Right lobe of liver (tissue), 6 donors: Measurements from ENCODE around the gene FNTB. TPM values are rescaled to one million over a fixed set of nuclear protein-coding genes. Genes with fewer than 3 reads are reported as not detected.

Experiments used
- ATAC-seq, 4 donors: fragments of 200-7000 bp; cut with Tn5 transposase; one replicate each; pipeline ENCODE4 v1.9.1; 2020; ENCODE audit warnings: mild to moderate bottlenecking in 4 of 4, moderate library complexity in 4 of 4
- DNase-seq, 3 donors: peaks; one replicate each; pipeline ENCODE4 v3.0.0-alpha.2; 2020
- H3K27ac ChIP-seq, 3 donors: fragments of 200-600 bp; one replicate each; pipeline ENCODE4 v1.8.0; 2022
- H3K27me3 ChIP-seq, 2 donors: fragments of 200-600 bp; one replicate each; pipeline ENCODE4 v1.8.0; 2022
- H3K36me3 ChIP-seq, 4 donors: fragments of 200-600 bp; sonication (generic) in 1 of 4; one replicate each; pipeline versions ENCODE4 v1.5.1 to v1.8.0; 2017 to 2022; ENCODE audit warnings: control low read depth in 1 of 4
- H3K4me1 ChIP-seq, 4 donors: fragments of 200-600 bp; sonication (generic) in 1 of 4; one replicate each; pipeline versions ENCODE4 v1.5.1 to v1.8.0; 2017 to 2022; ENCODE audit warnings: control low read depth in 1 of 4
- H3K4me3 ChIP-seq, 3 donors: fragments of 200-600 bp; one replicate each; pipeline ENCODE4 v1.8.0; 2022
- H3K9me3 ChIP-seq, 4 donors: fragments of 200-600 bp; sonication (generic) in 1 of 4; one replicate each; pipeline versions ENCODE4 v1.5.1 to v1.8.0; 2017 to 2022; ENCODE audit warnings: control low read depth in 1 of 4
- POLR2A ChIP-seq: fragments of 450-650 bp; IDR thresholded peaks from one replicate; pipeline ENCODE4 v1.6.1; 2017; ENCODE audit warnings: antibody characterized with exemption, mild to moderate bottlenecking
- WGBS: methylation state at CpG from one replicate; pipeline ENCODE4 v1.1.6; 2018; ENCODE audit warnings: low coverage, low lambda C conversion rate; ENCODE audit not compliant: insufficient coverage; ENCODE audit errors: missing lambda C conversion rate; 5-methylcytosine and 5-hydroxymethylcytosine counted together
- intact Hi-C, 2 donors: fragments of 100-400 bp; cut with DNase I; formaldehyde crosslinking; loops; one replicate each; pipeline versions ENCODE4 v1.11.2 to v1.14.1; 2022
- total RNA-seq, 6 experiments: library from RNA; depleted of rRNA in 2 of 6; stranded (reverse); fragments of >200 nt in 2 of 6; fragmentation: NEBNext Ultra II Directional in 3 of 6; extraction: Animal tissue kit (Norgen Biotek cat#: 25700) in 3 of 6; gene quantifications; one replicate each; pipeline versions ENCODE4 v1.1.0 to v1.2.4, GENCODE V29; 2016 to 2023
- TF ChIP-seq, protein P1 (sequence below), 4 donors: fragments of 200-600 bp in 3 of 4; fragments of 450-650 bp in 1 of 4; IDR thresholded peaks; one replicate each; pipeline versions ENCODE4 v1.5.1 to v1.8.0; 2016 to 2022; ENCODE audit warnings: antibody characterized with exemption in 4 of 4, mild to moderate bottlenecking in 2 of 4
- donor health status: DM: no; HTN: yes; CAD: no.
- donor health status: DM: no; HTN: no; CAD: no.
- donor health status: DM: no; HTN: no; CAD: no.
- donor health status: DM: no; HTN: yes; CAD: no.
- donor health status: DM: no; HTN: yes; CAD: no.

FNTB gene
- total RNA-seq, 6 experiments from 2014 or later: 6.1 to 19.2 (median 9.0) TPM

DNA sequence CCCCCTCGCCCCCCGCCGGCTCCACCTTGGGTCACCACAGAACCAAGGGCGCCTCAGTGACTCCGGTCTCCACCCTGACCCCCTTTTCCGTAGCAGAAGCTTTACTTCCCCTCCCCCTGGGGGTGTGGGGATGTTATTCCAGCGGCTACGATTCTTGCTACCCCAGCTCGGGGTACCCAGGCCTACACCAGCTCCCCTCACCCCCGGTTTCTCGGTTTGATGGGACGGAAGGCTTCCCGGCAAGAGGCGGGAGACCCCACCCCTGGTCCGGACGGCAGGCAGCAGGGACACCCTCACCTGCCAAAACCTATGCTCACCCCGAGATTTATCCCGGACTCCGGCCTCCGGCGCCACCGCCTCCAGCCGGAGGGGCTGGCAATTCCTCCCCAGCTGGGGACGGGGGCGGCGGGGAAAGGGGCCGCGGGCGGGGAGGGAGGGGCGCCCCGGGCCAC, 15.2 kb upstream of the FNTB start:
- TF ChIP-seq, protein P1, sequence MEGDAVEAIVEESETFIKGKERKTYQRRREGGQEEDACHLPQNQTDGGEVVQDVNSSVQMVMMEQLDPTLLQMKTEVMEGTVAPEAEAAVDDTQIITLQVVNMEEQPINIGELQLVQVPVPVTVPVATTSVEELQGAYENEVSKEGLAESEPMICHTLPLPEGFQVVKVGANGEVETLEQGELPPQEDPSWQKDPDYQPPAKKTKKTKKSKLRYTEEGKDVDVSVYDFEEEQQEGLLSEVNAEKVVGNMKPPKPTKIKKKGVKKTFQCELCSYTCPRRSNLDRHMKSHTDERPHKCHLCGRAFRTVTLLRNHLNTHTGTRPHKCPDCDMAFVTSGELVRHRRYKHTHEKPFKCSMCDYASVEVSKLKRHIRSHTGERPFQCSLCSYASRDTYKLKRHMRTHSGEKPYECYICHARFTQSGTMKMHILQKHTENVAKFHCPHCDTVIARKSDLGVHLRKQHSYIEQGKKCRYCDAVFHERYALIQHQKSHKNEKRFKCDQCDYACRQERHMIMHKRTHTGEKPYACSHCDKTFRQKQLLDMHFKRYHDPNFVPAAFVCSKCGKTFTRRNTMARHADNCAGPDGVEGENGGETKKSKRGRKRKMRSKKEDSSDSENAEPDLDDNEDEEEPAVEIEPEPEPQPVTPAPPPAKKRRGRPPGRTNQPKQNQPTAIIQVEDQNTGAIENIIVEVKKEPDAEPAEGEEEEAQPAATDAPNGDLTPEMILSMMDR (IDR thresholded peaks at IDR 0.05): no peak
- TF ChIP-seq POLR2A: no peak
- DNase-seq: no peak
- Histone ChIP-seq H3K27me3 (no peaks in the 10 kb centered on the region), H3K4me1 (peaks cover 0 to 7% (median 0%) of the 10 kb centered on the region in 4 donors), H3K4me3 (peak overlapping the region; percentile 54 to 68 (median 67)), H3K27ac (no peak overlapping the region), H3K36me3 (no peaks in the 10 kb centered on the region), H3K9me3 (no peaks in the 10 kb centered on the region)
- intact Hi-C loops: no loop called here
- WGBS: 6% methylated on average over 14 of the region's 31 CpGs
- ATAC-seq: peak in 2 of 4 donors; percentile 6 to 12

DNA sequence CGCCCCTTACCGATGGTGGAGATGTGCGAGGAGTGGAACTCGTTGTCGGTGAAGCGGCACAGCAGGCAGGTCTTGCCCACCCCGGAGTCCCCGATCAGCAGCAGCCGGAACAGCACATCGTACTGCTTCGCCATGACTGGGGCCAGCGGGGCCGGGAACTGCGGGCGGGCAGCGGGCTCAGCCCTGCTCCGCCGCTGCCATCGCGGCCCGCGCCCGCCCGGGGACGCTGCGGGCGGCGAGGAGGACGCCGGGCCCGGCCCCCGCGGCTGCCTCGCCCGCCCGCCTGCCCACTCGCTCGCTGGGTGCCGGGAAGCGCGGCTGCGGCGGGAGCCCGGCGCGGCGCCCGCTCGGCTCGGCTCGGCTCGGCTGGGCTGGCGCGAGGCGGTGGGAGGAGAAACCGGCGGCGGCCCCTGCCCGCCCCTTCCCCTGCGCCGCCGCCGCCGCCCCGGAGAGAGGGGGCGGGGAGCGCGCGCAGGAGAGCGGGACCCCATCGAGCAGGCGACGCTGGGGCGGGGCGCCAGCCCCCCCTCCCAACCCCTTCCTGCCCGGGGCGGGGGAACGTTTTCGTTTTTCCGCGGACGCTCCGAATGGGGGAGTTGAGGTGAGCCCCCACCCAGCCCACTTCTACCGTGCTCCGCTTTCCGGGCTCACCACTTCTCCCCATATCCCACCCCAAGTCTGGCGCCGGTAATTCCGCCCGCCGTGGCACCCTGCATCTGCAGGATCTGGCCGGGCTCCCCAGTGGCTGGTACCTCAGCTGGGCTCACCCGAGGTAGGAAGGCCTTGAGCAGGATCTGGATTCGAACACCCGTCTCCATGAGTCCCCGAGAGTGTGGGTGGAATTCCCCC, 14.5 kb upstream of the FNTB start, which contains the start of gene RAB15:
TSS of gene RAB15 (minus strand) at position 394 of the 849 bp plus-strand sequence. CDS start at position 134, 260 bp downstream.
- WGBS: 2% methylated on average over 12 of the region's 96 CpGs
- H3K27ac ChIP-seq: no peak within 1 kb of the TSS
- DNase-seq (peak in 1 of 3 donors; percentile 44), ATAC-seq (peak; percentile 77 to 84 (median 84))
- H3K9me3 ChIP-seq: no peaks in the 10 kb centered on the region
- no peaks in the 10 kb centered on the region for H3K36me3 ChIP-seq
- intact Hi-C loops: no loop called here
- H3K4me3 ChIP-seq: peak within 1 kb of the TSS; percentile 66 to 72 (median 68)
- H3K4me1 ChIP-seq: peaks cover 0 to 7% (median 0%) of the 10 kb centered on the region in 4 donors
- H3K27me3 ChIP-seq: no peaks in the 10 kb centered on the region
- TF ChIP-seq, protein P1 (IDR thresholded peaks at IDR 0.05): no peak
- no peak for TF ChIP-seq POLR2A

DNA sequence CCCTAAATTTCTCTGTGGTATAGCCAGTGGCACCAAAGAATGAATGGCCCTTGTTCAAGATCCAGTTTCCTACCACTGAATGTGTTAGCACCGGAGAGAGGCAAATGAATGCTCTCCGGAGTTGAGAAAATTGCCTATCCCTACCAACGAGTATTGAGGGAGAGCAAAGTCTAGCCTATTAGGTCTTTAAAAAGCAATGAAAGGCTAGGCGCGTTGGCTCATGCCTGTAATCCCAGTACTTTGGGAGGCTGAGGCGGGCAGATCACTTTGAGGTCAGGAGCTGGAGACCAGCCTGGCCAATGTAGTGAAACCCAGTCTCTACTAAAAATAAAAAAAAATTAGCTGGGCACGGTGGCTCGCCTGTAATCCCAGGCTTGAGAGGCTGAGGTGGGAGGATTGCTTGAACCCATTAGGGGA, 13.7 kb upstream of the FNTB start:
- intact Hi-C loops: no loop called here
- DNase-seq (no peak), ATAC-seq (no peak)
- Histone ChIP-seq H3K27ac (no peak overlapping the region), H3K4me1 (peaks cover 0 to 7% (median 0%) of the 10 kb centered on the region in 4 donors), H3K9me3 (no peaks in the 10 kb centered on the region), H3K36me3 (no peaks in the 10 kb centered on the region), H3K4me3 (no peak overlapping the region), H3K27me3 (no peaks in the 10 kb centered on the region)
- 80% methylated on average over 8 of the region's 8 CpGs for WGBS
- TF ChIP-seq POLR2A: no peak
- TF ChIP-seq, protein P1 (IDR thresholded peaks at IDR 0.05): no peak

DNA sequence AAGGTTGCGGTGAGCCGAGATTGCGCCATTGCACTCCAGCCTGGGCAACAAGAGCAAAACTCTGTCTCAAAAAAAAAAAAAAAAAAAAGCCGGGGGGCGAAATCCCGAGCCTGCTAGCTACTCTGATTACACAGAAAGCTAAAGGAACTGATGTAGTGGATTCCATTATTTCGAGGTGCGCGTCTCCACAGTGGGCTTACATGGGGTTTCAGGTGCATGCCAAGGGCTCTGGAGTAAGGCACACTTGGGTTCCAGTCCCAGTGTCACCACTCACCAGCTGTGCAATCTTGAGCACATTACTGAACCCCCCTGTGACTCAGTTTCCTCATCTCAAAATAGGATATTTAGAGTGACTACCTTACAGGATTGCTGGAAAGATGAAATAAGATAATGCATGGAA, 12.9 kb upstream of the FNTB start:
- intact Hi-C loops: no loop called here
- TF ChIP-seq, protein P1 (IDR thresholded peaks at IDR 0.05): no peak
- TF ChIP-seq POLR2A: no peak
- WGBS: 97% methylated on average over 3 of the region's 9 CpGs

More for the DNA sequence above, 12.9 kb upstream of the FNTB start:
- H3K4me1 ChIP-seq: peaks cover 0 to 7% (median 0%) of the 10 kb centered on the region in 4 donors
- H3K27ac ChIP-seq: no peak overlapping the region
- H3K9me3 ChIP-seq: no peaks in the 10 kb centered on the region
- no peaks in the 10 kb centered on the region for H3K36me3 ChIP-seq
- no peak overlapping the region for H3K4me3 ChIP-seq
- DNase-seq: no peak
- no peaks in the 10 kb centered on the region for H3K27me3 ChIP-seq
- ATAC-seq: no peak
